Endothelial cell of umbilical vein (primary cell): ENCODE results near the gene MAP1S. TPM values are rescaled to one million over a fixed set of nuclear protein-coding genes. Genes with fewer than 3 reads are reported as not detected.

Source experiments
- polyA plus RNA-seq, 4 experiments: library from polyadenylated mRNA; depleted of rRNA in 3 of 4; stranded (reverse) in 3 of 4; unstranded in 1 of 4; fragments of >200 nt; gene quantifications; 2 replicates each; pipeline versions ENCODE4 v1.2.1 to v1.2.3, GENCODE V29; 2011 to 2012; ENCODE audit warnings: missing spikeins in 1 of 4
- total RNA-seq: library from RNA; stranded (reverse); gene quantifications from 2 replicates; pipeline ENCODE4 v1.2.3, GENCODE V29; 2021

Gene MAP1S
- total and polyA plus RNA-seq, 2 donors (not counting 3 experiments of a cell fraction or from before 2014, with no cell fraction given), result 94.8 to 143 TPM

Other genes with a start within 250 kb of the MAP1S start
- gene SLC27A1, start 249.0 kb upstream of the MAP1S start, total RNA-seq, result 13.5 and 14.9 TPM in 2 replicates
- 10.4 and 11.9 TPM in 2 replicates for gene SLC27A1, start 249.0 kb upstream of the MAP1S start, polyA plus RNA-seq
- 99.2 and 110 TPM in 2 replicates for gene PGLS, start 207.8 kb upstream of the MAP1S start, total RNA-seq
- 139 and 204 TPM in 2 replicates for gene PGLS, start 207.8 kb upstream of the MAP1S start, polyA plus RNA-seq
- 240 and 263 TPM in 2 replicates for gene COLGALT1, start 163.8 kb upstream of the MAP1S start, total RNA-seq
- gene COLGALT1, start 163.8 kb upstream of the MAP1S start, polyA plus RNA-seq, result 355 and 406 TPM in 2 replicates
- gene UNC13A, start 31.1 kb upstream of the MAP1S start, total RNA-seq, result 0.09 and 0.30 TPM in 2 replicates
- 0.04 and 0.06 TPM in 2 replicates for gene UNC13A, start 31.1 kb upstream of the MAP1S start, polyA plus RNA-seq
- gene FCHO1, start 32.0 kb downstream of the MAP1S start, total RNA-seq, result 1.4 and 1.6 TPM in 2 replicates
- gene FCHO1, start 32.0 kb downstream of the MAP1S start, polyA plus RNA-seq, result 0.66 and 0.80 TPM in 2 replicates
- gene B3GNT3, start 75.7 kb downstream of the MAP1S start, total RNA-seq, result not detected in 2 replicates
- 0.10 TPM in 1 of 2 replicates, not detected in the other for gene B3GNT3, start 75.7 kb downstream of the MAP1S start, polyA plus RNA-seq
- gene INSL3, start 102.0 kb downstream of the MAP1S start, total RNA-seq, result not detected in 2 replicates
- not detected in 2 replicates for gene INSL3, start 102.0 kb downstream of the MAP1S start, polyA plus RNA-seq
- 3.1 and 3.4 TPM in 2 replicates for gene JAK3, start 128.5 kb downstream of the MAP1S start, total RNA-seq
- gene JAK3, start 128.5 kb downstream of the MAP1S start, polyA plus RNA-seq, result 3.8 and 5.1 TPM in 2 replicates
- gene RPL18A, start 140.4 kb downstream of the MAP1S start, total RNA-seq, result 1,947 and 1,970 TPM in 2 replicates
- gene RPL18A, start 140.4 kb downstream of the MAP1S start, polyA plus RNA-seq, result 2,869 and 3,230 TPM in 2 replicates
- not detected in 2 replicates for gene SLC5A5, start 152.5 kb downstream of the MAP1S start, total RNA-seq
- not detected in 2 replicates for gene SLC5A5, start 152.5 kb downstream of the MAP1S start, polyA plus RNA-seq
- gene CCDC124, start 213.5 kb downstream of the MAP1S start, total RNA-seq, result 115 and 123 TPM in 2 replicates
- gene CCDC124, start 213.5 kb downstream of the MAP1S start, polyA plus RNA-seq, result 101 and 128 TPM in 2 replicates
- 0.32 and 0.80 TPM in 2 replicates for gene KCNN1, start 247.6 kb downstream of the MAP1S start, total RNA-seq
- 0.18 TPM in 2 replicates for gene KCNN1, start 247.6 kb downstream of the MAP1S start, polyA plus RNA-seq